ENCODE data around the gene HID1. TPM values are rescaled to one million over a fixed set of nuclear protein-coding genes. Genes with fewer than 3 reads are reported as not detected.

HID1 gene
- total RNA-seq, 1 experiment from 2014 or later = 114 TPM

- peak; percentile 58 for DNase-seq
- Mint-ChIP-seq H3K27ac (ENCODE audit: unreplicated experiment) (no peak overlapping the region), H3K4me3 (ENCODE audit: low read depth, unreplicated experiment) (no peak overlapping the region), H3K4me1 (ENCODE audit: low read depth, unreplicated experiment) (no peaks in the 10 kb centered on the region), H3K27me3 (ENCODE audit: unreplicated experiment) (peaks cover 63% of the 10 kb centered on the region), H3K9me3 (ENCODE audit: low read depth, unreplicated experiment) (no peaks in the 10 kb centered on the region), H3K36me3 (ENCODE audit: insufficient read depth, unreplicated experiment) (peaks cover 3% of the 10 kb centered on the region)
- TF ChIP-seq CTCF (IDR thresholded peaks at IDR 0.05; ENCODE audit: unreplicated experiment) = peak; percentile 30
- CTCF ChIA-PET = interaction anchor here (0.6 kb wide), 2 partner anchors 55 to 71 kb away, joined by 3 read pairs; no protein-coding TSS in a partner anchor
- BruUV-seq (replicated peaks) = no TSS peak
- intact Hi-C loops (cut with micrococcal nuclease; ENCODE audit: unreplicated experiment) = no loop called here
These were observed 52.9 kb downstream of the HID1 start for GRCh38 chr17:74919440-74920305.

- DNase-seq = no peak
- Mint-ChIP-seq H3K4me1 (ENCODE audit: low read depth, unreplicated experiment) (no peaks in the 10 kb centered on the region), H3K4me3 (ENCODE audit: low read depth, unreplicated experiment) (no peak overlapping the region), H3K9me3 (ENCODE audit: low read depth, unreplicated experiment) (no peaks in the 10 kb centered on the region), H3K27me3 (ENCODE audit: unreplicated experiment) (peaks cover 55% of the 10 kb centered on the region), H3K36me3 (ENCODE audit: insufficient read depth, unreplicated experiment) (no peaks in the 10 kb centered on the region), H3K27ac (ENCODE audit: unreplicated experiment) (no peak overlapping the region)
- no TSS peak for BruUV-seq (replicated peaks)
- CTCF ChIA-PET = interaction anchor here (0.6 to 0.7 kb wide), 2 partner anchors 44 to 72 kb away, joined by 3 read pairs; no protein-coding TSS in a partner anchor
- TF ChIP-seq CTCF (IDR thresholded peaks at IDR 0.05; ENCODE audit: unreplicated experiment) = no peak
- intact Hi-C loops (cut with micrococcal nuclease; ENCODE audit: unreplicated experiment) = no loop called here
These were observed 53.7 kb downstream of the HID1 start for GRCh38 chr17:74918906-74919305.

- no peak overlapping the region for H3K4me3 Mint-ChIP-seq (ENCODE audit: low read depth, unreplicated experiment)
- CTCF ChIA-PET = no interaction called here
- no TSS peak for BruUV-seq (replicated peaks)
- no peaks in the 10 kb centered on the region for H3K36me3 Mint-ChIP-seq (ENCODE audit: insufficient read depth, unreplicated experiment)
- no peak for DNase-seq
- no peak for TF ChIP-seq CTCF (IDR thresholded peaks at IDR 0.05; ENCODE audit: unreplicated experiment)
- no peaks in the 10 kb centered on the region for H3K4me1 Mint-ChIP-seq (ENCODE audit: low read depth, unreplicated experiment)
- H3K27ac Mint-ChIP-seq (ENCODE audit: unreplicated experiment) = no peak overlapping the region
- intact Hi-C loops (cut with micrococcal nuclease; ENCODE audit: unreplicated experiment) = no loop called here
- no peaks in the 10 kb centered on the region for H3K9me3 Mint-ChIP-seq (ENCODE audit: low read depth, unreplicated experiment)
- peaks cover 40% of the 10 kb centered on the region for H3K27me3 Mint-ChIP-seq (ENCODE audit: unreplicated experiment)
These were observed 55.1 kb downstream of the HID1 start for GRCh38 chr17:74917430-74917829.

GRCh38 chr17:74916851-74917199, 55.7 kb downstream of the HID1 start:
- Mint-ChIP-seq H3K27me3 (ENCODE audit: unreplicated experiment) (peaks cover 34% of the 10 kb centered on the region), H3K4me3 (ENCODE audit: low read depth, unreplicated experiment) (no peak overlapping the region), H3K27ac (ENCODE audit: unreplicated experiment) (no peak overlapping the region), H3K36me3 (ENCODE audit: insufficient read depth, unreplicated experiment) (no peaks in the 10 kb centered on the region), H3K4me1 (ENCODE audit: low read depth, unreplicated experiment) (no peaks in the 10 kb centered on the region), H3K9me3 (ENCODE audit: low read depth, unreplicated experiment) (no peaks in the 10 kb centered on the region)
- no TSS peak for BruUV-seq (replicated peaks)
- intact Hi-C loops (cut with micrococcal nuclease; ENCODE audit: unreplicated experiment) = no loop called here
- no peak for DNase-seq
- TF ChIP-seq CTCF (IDR thresholded peaks at IDR 0.05; ENCODE audit: unreplicated experiment) = no peak
- CTCF ChIA-PET = no interaction called here
